OCI-M2 (cell line): ENCODE measurements around the gene POU6F1.

Source experiments
- DNase-seq: peaks from one replicate; lab custom pipeline; 2025; ENCODE audit not compliant: unreplicated experiment; lab: John Stamatoyannopoulos, UW

Gene POU6F1

DNA sequence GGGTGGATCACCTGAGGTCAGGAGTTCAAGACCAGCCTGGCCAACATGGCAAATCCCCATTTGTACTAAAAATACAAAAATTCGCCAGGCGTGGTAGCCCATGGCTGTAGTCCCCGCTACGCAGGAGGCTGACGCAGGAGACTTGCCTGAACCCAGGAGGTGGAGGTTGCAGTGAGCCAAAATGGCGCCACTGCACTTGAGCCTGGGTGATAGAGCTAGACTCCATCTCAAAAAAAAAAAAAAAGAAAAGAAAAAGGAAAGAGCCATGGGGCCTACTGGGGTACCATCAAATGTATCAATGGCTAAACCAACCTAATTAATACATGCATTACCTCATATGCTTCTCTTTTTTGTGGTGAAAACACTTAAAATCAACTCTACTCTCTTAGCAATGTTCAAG lies 55.6 kb downstream of the POU6F1 start:
- no peak for DNase-seq

DNA sequence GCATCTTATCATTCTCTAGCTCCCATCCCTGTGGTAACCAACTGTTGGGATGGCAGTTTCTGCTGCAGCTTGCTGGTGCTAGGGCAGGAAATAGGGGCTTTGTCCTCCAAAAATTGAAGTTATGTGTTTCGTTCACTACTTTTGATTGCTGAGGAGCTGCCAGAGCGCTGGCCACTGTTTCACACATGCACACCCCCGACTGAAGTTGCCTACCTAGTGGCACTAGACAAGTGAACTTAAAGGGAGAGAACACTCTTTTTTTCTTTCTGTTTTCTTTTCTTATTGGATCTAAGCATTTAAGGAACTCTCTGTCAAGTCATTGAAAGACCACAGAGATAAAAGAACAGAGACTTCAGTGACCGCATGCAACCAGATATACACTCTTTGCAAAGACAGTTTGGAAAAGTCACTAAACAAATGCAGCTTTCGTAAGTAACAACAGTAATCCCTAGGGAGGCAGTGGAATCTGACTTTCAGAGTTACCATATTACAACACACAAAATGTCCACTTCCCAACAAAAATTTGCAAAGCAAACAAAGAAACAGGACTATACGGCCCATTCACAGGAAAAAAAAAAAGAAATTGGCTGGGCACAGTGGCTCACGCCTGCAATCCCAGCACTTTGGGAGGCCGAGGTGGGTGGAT lies 56.9 kb downstream of the POU6F1 start:
- no peak for DNase-seq

DNA sequence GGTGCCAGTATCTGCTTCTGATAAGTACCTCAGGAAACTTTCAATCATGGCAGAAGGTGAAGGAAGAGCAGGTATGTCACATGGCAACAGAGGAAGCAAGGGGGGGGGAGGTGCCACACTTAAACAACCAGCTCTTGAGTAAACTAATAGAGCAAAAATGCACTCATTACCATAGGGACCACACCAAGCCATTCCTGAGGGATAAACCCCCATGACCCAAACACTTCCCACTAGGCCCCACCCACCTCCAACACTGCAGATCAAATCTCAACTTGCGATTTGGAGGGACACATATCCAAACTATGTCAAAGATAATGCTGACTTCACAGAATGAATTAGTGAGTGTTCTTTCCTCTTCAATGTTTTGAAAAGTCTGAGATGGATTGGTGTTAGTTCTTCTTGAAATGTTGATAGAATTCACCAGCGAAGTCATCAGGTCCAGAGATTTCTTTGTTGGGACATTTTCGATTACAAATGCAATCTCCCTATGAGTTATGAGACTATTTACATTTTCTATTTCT lies 61.6 kb downstream of the POU6F1 start:
- DNase-seq = no peak

DNA sequence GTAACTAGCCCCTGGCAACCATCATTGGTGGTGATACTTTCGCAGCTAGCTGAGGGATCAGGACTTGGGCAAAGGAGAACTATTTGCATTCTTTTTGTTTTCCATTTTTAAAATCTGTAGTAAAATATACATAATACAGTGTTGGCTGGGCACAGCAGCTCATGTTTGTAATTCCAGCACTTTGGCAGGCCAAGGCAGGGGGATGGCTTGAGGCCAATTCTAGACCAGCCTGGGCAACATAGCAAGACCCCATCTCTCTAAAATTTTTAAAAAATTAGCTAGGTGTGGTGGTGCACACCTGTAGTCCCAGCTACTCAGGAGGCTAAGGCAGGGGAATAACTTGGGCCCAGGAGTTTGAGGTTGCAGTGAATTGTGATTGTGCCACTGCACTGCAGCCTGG lies 64.9 kb downstream of the POU6F1 start:
- no peak for DNase-seq

DNA sequence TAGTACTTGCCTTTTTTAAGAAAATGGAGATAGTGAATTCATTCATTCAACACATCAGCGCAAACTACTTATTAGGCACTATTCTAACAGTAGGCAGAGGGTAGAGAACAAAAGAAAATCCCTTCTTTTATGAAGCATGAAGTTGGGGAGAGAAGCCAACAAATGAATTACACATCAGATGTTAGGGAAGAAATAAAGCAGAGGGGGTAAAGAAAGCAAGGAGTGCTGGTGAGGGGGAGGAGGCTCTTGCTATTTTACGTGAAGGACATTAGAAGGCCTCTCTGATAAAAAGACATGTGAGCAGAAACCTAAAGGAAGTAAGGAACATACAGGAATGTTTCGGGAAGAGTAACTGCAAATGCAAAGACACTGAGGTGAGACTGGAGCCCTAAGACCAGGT lies 67.1 kb downstream of the POU6F1 start:
- no peak for DNase-seq

DNA sequence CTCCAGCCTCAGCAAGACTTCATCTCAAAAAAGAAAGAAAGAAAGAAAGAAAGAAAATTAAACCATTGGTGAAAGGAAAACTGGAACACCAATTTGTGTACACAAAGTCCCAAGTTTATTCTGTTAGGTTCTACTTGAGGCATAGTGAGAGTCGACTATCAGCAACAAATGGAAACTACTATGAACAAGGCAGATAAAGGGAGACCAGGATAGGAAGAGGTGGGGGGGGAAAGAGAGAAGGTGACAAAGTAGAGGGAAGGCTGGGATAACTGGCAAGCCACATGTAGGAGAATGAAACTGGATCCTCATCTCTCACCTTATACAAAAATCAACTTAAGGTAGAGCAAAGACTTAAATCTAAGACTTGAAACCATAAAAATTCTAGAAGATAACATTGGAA lies 70.6 kb downstream of the POU6F1 start:
- no peak for DNase-seq

DNA sequence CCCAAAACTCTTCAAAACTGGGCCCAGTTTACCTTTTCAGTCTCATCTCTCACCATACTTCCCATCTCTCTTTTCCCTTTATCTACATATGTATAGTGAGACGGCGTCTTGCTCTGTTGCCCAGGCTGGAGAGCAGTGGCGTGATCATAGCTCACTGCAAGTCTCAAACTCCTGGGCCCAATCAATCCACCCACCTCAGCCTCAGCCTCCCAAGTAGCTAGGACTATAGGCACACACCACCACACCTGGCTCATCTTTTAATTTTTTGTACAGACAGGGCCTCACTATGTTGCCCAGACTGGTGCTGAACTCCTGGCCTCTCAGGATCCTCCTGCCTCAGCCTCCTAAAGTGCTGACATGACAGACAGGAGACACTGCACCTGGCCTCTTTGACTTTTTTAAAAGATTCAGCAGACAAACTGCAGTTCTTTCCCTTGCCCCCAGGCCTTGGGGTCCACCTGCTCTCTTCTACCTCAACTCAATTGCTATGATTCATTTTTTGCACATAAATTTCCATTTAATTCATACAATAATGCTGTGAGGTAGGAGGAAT lies 78.5 kb downstream of the POU6F1 start:
- no peak for DNase-seq
